ENCODE measurements around the gene GRK2. TPM values are rescaled to one million over a fixed set of nuclear protein-coding genes. Genes with fewer than 3 reads are reported as not detected.

The GRK2 gene
- polyA plus RNA-seq, 1 donor from 2014 or later = 47.3 TPM

GRCh38 chr11:67321313-67321871 lies 55.1 kb downstream of the GRK2 start:
- Histone ChIP-seq H4K20me1 (ENCODE audit: insufficient read depth) (no peaks in the 10 kb centered on the region), H3K9me3 (ENCODE audit: low read length) (no peaks in the 10 kb centered on the region), H3K27ac (ENCODE audit: low read length) (no peak overlapping the region), H2AFZ (ENCODE audit: low read depth, low read length) (no peak overlapping the region), H3K79me2 (replicated peaks; ENCODE audit: insufficient read depth, low read length) (peaks cover 11% of the 10 kb centered on the region), H3K9ac (ENCODE audit: low read length) (no peak overlapping the region), H3K4me3 (ENCODE audit: low read length) (no peak overlapping the region), H3K27me3 (ENCODE audit: insufficient read depth, low read depth, low read length) (no peaks in the 10 kb centered on the region), H3K4me2 (ENCODE audit: low read length) (no peak overlapping the region), H3F3A (ENCODE audit: insufficient read depth, low read length, poor library complexity, severe bottlenecking) (no peaks in the 10 kb centered on the region), H3K36me3 (ENCODE audit: insufficient read depth, low read length) (no peaks in the 10 kb centered on the region), H3K9me2 (ENCODE audit: insufficient read depth, low read length) (no peaks in the 10 kb centered on the region)
- no peak for TF ChIP-seq EP300 (conservative IDR thresholded peaks at IDR 0.05; ENCODE audit: poor library complexity, severe bottlenecking)
- TF ChIP-seq REST (IDR thresholded peaks at IDR 0.05; ENCODE audit: borderline replicate concordance) = no peak
- no peak for TF ChIP-seq RAD21 (conservative IDR thresholded peaks at IDR 0.05)
- TF ChIP-seq MXI1 (conservative IDR thresholded peaks at IDR 0.05; ENCODE audit: poor library complexity, severe bottlenecking) = no peak
- TF ChIP-seq EZH2 (IDR thresholded peaks at IDR 0.05; ENCODE audit: borderline replicate concordance, insufficient read depth, low read length, poor library complexity, severe bottlenecking) = no peak
- TF ChIP-seq CTCF (IDR thresholded peaks at IDR 0.05; ENCODE audit: poor library complexity, severe bottlenecking) = no peak
- no peak for TF ChIP-seq SMC3 (conservative IDR thresholded peaks at IDR 0.05; ENCODE audit: poor library complexity)
- no peak for TF ChIP-seq TAF1 (IDR thresholded peaks at IDR 0.05; ENCODE audit: low read depth)
- no peak for TF ChIP-seq POLR2AphosphoS5 (IDR thresholded peaks at IDR 0.05)

GRCh38 chr11:67322049-67322448 lies 55.8 kb downstream of the GRK2 start:
- Histone ChIP-seq H3K27me3 (ENCODE audit: insufficient read depth, low read depth, low read length) (no peaks in the 10 kb centered on the region), H4K20me1 (ENCODE audit: insufficient read depth) (no peaks in the 10 kb centered on the region), H3K4me2 (ENCODE audit: low read length) (no peak overlapping the region), H3K79me2 (replicated peaks; ENCODE audit: insufficient read depth, low read length) (peaks cover 11% of the 10 kb centered on the region), H2AFZ (ENCODE audit: low read depth, low read length) (no peak overlapping the region), H3K36me3 (ENCODE audit: insufficient read depth, low read length) (no peaks in the 10 kb centered on the region), H3F3A (ENCODE audit: insufficient read depth, low read length, poor library complexity, severe bottlenecking) (no peaks in the 10 kb centered on the region), H3K9me2 (ENCODE audit: insufficient read depth, low read length) (no peaks in the 10 kb centered on the region), H3K4me3 (ENCODE audit: low read length) (no peak overlapping the region), H3K9ac (ENCODE audit: low read length) (no peak overlapping the region), H3K27ac (ENCODE audit: low read length) (no peak overlapping the region), H3K9me3 (ENCODE audit: low read length) (no peaks in the 10 kb centered on the region)
- TF ChIP-seq CTCF (IDR thresholded peaks at IDR 0.05; ENCODE audit: poor library complexity, severe bottlenecking) (no peak), SMC3 (conservative IDR thresholded peaks at IDR 0.05; ENCODE audit: poor library complexity) (no peak), TAF1 (IDR thresholded peaks at IDR 0.05; ENCODE audit: low read depth) (no peak), RAD21 (conservative IDR thresholded peaks at IDR 0.05) (no peak), EZH2 (IDR thresholded peaks at IDR 0.05; ENCODE audit: borderline replicate concordance, insufficient read depth, low read length, poor library complexity, severe bottlenecking) (no peak), POLR2AphosphoS5 (IDR thresholded peaks at IDR 0.05) (no peak), REST (IDR thresholded peaks at IDR 0.05; ENCODE audit: borderline replicate concordance) (no peak), MXI1 (conservative IDR thresholded peaks at IDR 0.05; ENCODE audit: poor library complexity, severe bottlenecking) (no peak), EP300 (conservative IDR thresholded peaks at IDR 0.05; ENCODE audit: poor library complexity, severe bottlenecking) (no peak)

All from neural cell (in vitro differentiated cells).